Tongue (tissue), 2 donors: ENCODE data around the gene SRGN. TPM values are rescaled to one million over a fixed set of nuclear protein-coding genes. Genes with fewer than 3 reads are reported as not detected.
"Not testable (repeated sequence)": the region's sequence is repeated elsewhere in the genome, so short reads cannot be mapped to it uniquely, and the experiment has no call there.

Experiments
- DNase-seq: peaks from one replicate; pipeline ENCODE4 v3.0.0-alpha.2; 2015
- total RNA-seq: library from RNA; depleted of rRNA; stranded (reverse); fragments of >200 nt; gene quantifications from one replicate; pipeline ENCODE4 v1.2.3, GENCODE V29; 2014

The SRGN gene
- total RNA-seq = 49.6 TPM

GRCh38 chr10:69087590-69088470 is at the start of gene SRGN:
TSS of gene SRGN (plus strand) at chr10:69088103. CDS start at chr10:69088158, 55 bp downstream.
- DNase-seq = peak; percentile 43

- not testable (repeated sequence) for DNase-seq
These were observed 47.0 kb upstream of the SRGN start for GRCh38 chr10:69040904-69041303.

GRCh38 chr10:69042417-69042816 is 45.5 kb upstream of the SRGN start:
- no peak for DNase-seq

- DNase-seq = no peak
These were observed 45.1 kb upstream of the SRGN start for GRCh38 chr10:69042838-69043237.

DNA sequence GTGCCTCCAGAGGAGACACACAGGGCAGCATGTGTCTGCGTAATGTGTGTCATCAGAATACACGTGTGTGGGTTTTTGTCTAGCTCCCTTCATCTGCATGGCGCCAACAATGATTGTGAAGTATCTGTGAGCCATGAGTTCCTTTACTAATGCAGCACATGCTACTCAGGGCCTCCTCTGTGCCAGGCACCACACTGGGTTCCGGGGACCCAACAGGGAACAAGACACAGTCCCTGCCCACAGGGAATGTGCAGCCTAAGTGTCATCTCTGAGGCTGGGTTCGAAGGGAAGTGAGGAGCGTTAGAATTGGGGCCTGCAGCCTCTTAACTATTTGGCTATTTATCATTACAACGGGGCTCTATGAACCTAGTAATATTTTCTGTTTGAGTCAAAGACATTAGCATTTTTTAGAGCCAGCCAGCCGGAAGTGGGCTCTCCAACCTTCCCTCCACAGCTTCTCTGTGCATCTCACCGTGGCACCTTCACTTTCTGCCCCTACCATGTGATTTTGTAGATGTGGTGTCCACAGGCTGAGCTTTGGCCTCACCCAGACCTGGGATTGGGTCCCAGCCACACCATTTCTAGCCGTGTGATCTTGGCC is 43.9 kb upstream of the SRGN start:
- DNase-seq = no peak

GRCh38 chr10:69044546-69044945 is 43.4 kb upstream of the SRGN start:
- no peak for DNase-seq

- DNase-seq = no peak
These were observed 42.2 kb upstream of the SRGN start for GRCh38 chr10:69045441-69046300.

DNA sequence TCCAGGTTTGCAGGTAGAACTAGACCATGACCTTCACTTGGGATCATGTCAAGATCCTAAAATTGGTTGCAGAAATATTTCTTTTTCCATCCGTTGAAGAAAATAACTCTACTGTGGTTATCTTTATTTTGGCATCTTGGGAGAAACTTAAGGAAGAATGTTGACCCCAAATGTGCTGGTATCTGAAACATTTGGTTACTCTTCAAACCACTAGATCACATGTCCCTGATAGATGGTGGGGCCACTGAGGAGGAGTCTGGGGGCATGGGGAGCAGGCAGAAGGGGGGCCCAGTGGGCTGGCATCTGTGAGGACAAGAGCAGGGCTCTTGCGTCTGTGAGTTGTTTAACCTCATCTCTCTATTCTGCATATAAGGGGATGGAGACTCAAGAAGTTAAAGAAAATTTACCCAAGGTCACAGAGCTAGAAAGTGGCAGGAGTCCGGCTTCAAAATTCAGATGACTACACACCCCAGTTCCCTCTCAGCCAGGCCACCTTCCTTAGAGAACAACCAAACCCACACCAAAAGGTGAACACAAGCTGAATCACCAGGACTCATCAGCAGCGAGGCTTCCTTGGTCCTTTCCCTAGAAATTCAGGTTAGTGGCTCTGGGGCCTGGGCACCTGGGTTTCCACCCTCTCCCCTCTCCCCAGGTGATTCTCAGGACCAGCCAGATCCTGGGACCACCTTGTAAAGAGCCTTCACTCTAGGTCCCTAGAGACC is 40.6 kb upstream of the SRGN start:
- DNase-seq = no peak

DNA sequence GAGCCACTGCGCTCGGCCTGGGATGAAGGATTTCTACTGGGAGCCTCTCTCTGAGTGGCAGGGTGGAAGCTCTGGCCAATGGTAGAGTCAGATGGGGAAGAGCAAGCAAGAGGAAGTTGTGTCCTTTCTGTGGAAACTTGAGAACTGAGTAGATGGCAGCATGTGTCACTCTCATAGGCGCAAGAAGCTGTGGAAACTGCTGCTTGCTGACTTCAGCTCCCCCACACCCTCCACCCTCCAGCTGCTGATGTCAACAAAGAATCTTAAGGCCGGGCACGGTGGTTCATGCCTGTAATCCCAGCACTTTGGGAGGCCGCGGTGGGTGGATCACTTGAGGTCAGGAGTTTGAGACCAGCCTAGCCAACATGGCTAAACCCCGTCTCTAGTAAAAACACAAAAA is 39.8 kb upstream of the SRGN start:
- peak; percentile 64 for DNase-seq

DNA sequence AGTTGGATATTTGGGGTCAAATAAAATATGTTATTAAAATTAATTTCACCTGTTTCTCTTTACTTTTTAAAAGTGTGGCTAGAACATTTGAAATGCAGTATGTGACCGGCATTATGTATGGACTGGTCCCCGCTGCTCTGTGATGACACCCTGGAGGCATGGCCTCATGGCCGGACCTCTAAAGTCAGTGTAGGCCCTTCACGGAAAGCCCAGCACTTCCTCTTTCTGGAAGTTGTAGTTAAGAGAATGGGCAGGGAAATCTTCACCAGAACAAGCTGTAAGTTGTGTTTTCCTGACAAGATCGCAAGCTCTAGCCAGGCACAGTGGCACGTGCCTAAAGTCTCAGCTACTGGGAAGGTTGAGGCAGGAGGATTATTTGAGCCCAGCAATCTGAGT is 38.3 kb upstream of the SRGN start:
- no peak for DNase-seq

GRCh38 chr10:69051303-69051702 is 36.6 kb upstream of the SRGN start:
- DNase-seq = no peak

- DNase-seq = no peak
These were observed 36.0 kb upstream of the SRGN start for GRCh38 chr10:69051710-69052487.

GRCh38 chr10:69052736-69053135 is 35.2 kb upstream of the SRGN start:
- DNase-seq = no peak

DNA sequence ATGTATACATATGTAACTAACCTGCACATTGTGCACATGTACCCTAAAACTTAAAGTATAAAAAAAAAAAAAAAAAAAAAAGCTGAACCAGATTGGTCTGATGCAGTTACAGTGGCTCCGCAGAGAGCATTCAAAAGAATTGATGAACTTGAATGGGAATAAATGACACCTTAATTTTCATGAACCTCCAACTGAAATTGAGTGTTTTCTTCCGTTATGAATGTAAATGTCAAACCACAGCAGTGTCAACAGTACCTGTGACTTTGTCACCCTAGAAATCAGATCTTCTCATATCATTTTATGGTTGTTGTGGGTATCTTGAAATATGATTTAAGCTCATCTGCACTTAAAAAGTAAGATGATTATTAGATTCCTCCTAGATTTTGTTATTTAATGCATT is 32.7 kb upstream of the SRGN start:
- DNase-seq = no peak

GRCh38 chr10:69056129-69056528 is 31.8 kb upstream of the SRGN start:
- DNase-seq = no peak

GRCh38 chr10:69056536-69057260 is 31.2 kb upstream of the SRGN start:
- no peak for DNase-seq

DNA sequence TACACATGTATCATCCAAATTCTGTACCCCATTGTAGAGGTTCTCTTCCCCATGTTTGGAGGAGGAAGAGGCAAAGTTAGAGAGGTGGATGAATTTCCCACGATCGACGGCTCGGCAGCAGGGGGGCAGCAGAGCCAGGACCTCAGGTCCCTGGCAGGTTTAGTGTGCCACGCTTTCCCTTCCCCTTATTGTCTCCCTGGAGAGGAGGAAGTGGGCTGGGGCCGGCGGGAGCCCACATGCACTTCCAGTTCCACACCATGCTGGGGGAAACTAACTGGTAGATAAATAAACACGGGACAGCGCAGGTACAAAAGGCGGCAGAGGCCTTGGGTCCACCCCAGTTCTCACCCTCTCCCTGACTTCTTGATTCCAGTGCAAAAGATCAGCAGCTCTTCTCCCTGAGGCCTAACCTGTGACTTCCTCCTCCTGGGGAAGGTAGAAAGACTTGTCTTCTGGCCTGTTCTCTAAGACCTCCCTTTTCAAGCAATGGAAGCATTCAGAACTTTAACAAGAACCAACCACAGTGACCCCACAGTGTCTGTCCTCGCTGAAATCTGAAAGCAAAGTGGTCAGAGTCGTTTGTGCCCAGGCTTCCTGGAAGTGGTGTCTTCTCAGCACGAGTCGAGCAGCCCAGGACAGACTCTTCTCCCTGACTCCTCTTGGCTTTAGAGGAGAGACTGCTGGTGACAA is 30.5 kb upstream of the SRGN start:
- DNase-seq = no peak

- no peak for DNase-seq
These were observed 30.0 kb upstream of the SRGN start for GRCh38 chr10:69057951-69058297.

DNA sequence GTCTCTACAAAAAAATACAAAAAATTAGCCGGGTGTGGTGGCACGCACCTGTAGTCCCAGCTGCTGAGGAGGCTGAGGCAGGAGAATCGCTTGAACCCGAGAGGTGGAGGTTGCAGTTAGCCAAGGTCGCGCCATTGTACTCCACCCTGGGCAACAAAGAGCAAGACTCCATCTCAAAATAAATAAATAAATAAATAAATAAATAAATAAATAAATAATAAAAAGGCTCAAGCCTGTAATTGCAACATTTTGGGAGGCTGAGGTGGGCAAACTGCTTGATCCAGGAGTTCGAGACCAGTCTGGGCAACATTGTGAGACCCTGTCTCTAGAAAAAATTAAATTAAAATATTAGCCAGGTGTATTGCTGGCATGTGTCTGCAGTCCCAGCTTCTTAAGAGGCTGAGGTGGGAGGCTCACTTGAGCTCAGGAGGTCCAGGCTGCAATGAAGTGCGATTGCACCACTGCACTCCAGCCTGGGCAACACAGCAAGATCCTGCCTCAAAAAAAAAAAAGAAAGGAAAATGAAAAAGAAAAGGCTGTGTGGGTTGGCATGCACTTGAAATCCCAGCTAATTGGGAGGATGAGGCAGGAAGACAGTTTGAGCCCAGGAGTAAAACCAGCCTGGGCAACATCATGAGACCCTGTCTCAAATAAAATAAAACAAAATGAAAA is 27.6 kb upstream of the SRGN start:
- no peak for DNase-seq
